LNCAP (cell line): ENCODE results near the gene DPM2.

Source experiments
- CTCF ChIP-seq: fragments of 450-650 bp; IDR thresholded peaks from 2 replicates; pipeline ENCODE4 v1.5.1; 2017; ENCODE audit warnings: mild to moderate bottlenecking

The DPM2 gene

GRCh38 chr9:127890053-127890452 is 47.6 kb downstream of the DPM2 start:
- TF ChIP-seq CTCF = no peak

GRCh38 chr9:127887792-127888191 is 49.9 kb downstream of the DPM2 start:
- no peak for TF ChIP-seq CTCF

GRCh38 chr9:127886401-127886972 is 51.2 kb downstream of the DPM2 start:
- TF ChIP-seq CTCF = no peak

GRCh38 chr9:127885508-127886281 is 52.0 kb downstream of the DPM2 start:
- no peak for TF ChIP-seq CTCF
